Activated CD8-positive, alpha-beta T cell treated with anti-CD3 and anti-CD28 coated beads for 36 hours (primary cell): ENCODE results near the gene INHBC. TPM values are rescaled to one million over a fixed set of nuclear protein-coding genes. Genes with fewer than 3 reads are reported as not detected.

Source experiments
- ATAC-seq: fragments of 200-7000 bp; cut with Tn5 transposase; one replicate; pipeline ENCODE4 v1.10.0; 2021; ENCODE audit warnings: mild to moderate bottlenecking, moderate library complexity
- CTCF ChIA-PET: fragments of 350-600 bp; sonication (Branson Sonifier 250); formaldehyde crosslinking; loops from one replicate; lab custom pipeline; 2021; ENCODE audit warnings: antibody characterized with exemption; lab: Charles Lee
- POLR2A ChIA-PET: fragments of 350-600 bp; sonication (Branson Sonifier 250); formaldehyde crosslinking; loops from one replicate; lab custom pipeline; 2021; ENCODE audit warnings: antibody characterized with exemption; lab: Charles Lee
- DNase-seq: peaks from one replicate; pipeline ENCODE4 v3.0.0-alpha.2; 2020
- H3K27ac Mint-ChIP-seq: one replicate; pipeline ENCODE4 v1.8.0; 2021; ENCODE audit warnings: mild to moderate bottlenecking, mixed read lengths
- H3K27me3 Mint-ChIP-seq: one replicate; pipeline ENCODE4 v1.8.0; 2021; ENCODE audit warnings: mixed read lengths
- H3K36me3 Mint-ChIP-seq: one replicate; pipeline ENCODE4 v1.8.0; 2021; ENCODE audit warnings: low read depth, mixed read lengths
- H3K4me1 Mint-ChIP-seq: one replicate; pipeline ENCODE4 v1.8.0; 2021; ENCODE audit warnings: low read depth, mixed read lengths
- H3K4me3 Mint-ChIP-seq: one replicate; pipeline ENCODE4 v1.8.0; 2021; ENCODE audit warnings: mild to moderate bottlenecking, moderate library complexity, mixed read lengths
- H3K9me3 Mint-ChIP-seq: one replicate; pipeline ENCODE4 v1.8.0; 2021; ENCODE audit warnings: mixed read lengths
- CTCF ChIP-seq: fragments of 200-600 bp; IDR thresholded peaks from one replicate; pipeline ENCODE4 v1.8.0; 2022; ENCODE audit warnings: antibody characterized with exemption, mild to moderate bottlenecking
- intact Hi-C: fragments of 100-400 bp; cut with micrococcal nuclease; formaldehyde crosslinking; loops from one replicate; pipeline ENCODE4 v1.10.0; 2022
- total RNA-seq, 2 experiments: library from RNA; stranded (reverse); gene quantifications; one replicate each; pipeline ENCODE4 v1.2.3, GENCODE V29; 2021

Gene INHBC
- total RNA-seq, 2 experiments from 2014 or later: 0.16 TPM; not detected in 1

- Mint-ChIP-seq H3K4me3 (peak overlapping the region; percentile 93), H3K4me1 (peaks cover 36% of the 10 kb centered on the region)
- no peak for DNase-seq
Measured at GRCh38 chr12:57431654-57432188, 2.9 kb upstream of the INHBC start.

GRCh38 chr12:57433370-57433769 is 1.2 kb upstream of the INHBC start:
- intact Hi-C loops: no loop called here
- POLR2A ChIA-PET: interaction anchor here (0.7 to 1.5 kb wide), 3 partner anchors 17 to 42 kb away, joined by 3 to 4 read pairs (median 3); no protein-coding TSS in a partner anchor

More at GRCh38 chr12:57431654-57432188, 2.9 kb upstream of the INHBC start:
- no peaks in the 10 kb centered on the region for H3K27me3 Mint-ChIP-seq
- POLR2A ChIA-PET: interaction anchor here (1.0 to 1.2 kb wide), 2 partner anchors 21 to 152 kb away, joined by 3 read pairs; no protein-coding TSS in a partner anchor
- H3K9me3 Mint-ChIP-seq: no peaks in the 10 kb centered on the region
- no peak for ATAC-seq
- no peak for TF ChIP-seq CTCF
- intact Hi-C loops: no loop called here
- peaks cover 7% of the 10 kb centered on the region for H3K36me3 Mint-ChIP-seq
- peak overlapping the region; percentile 99 for H3K27ac Mint-ChIP-seq
- CTCF ChIA-PET: interaction anchor here (1.2 to 5.6 kb wide), 5 partner anchors 21 to 30 kb away, joined by 3 to 29 read pairs (median 15); partner anchors contain the start of genes GLI1 and INHBE

GRCh38 chr12:57435293-57435692 is 709 bp downstream of the INHBC start:
- CTCF ChIA-PET: interaction anchor here (0.6 to 5.6 kb wide), 6 partner anchors 9 to 25 kb away, joined by 3 to 29 read pairs (median 14); partner anchors contain the start of genes GLI1 and INHBE
- Mint-ChIP-seq H3K4me3 (peak overlapping the region; percentile 51), H3K27me3 (no peaks in the 10 kb centered on the region), H3K27ac (peak overlapping the region; percentile 50), H3K9me3 (no peaks in the 10 kb centered on the region), H3K36me3 (no peaks in the 10 kb centered on the region), H3K4me1 (peaks cover 16% of the 10 kb centered on the region)
- TF ChIP-seq CTCF: no peak
- intact Hi-C loops: no loop called here
- DNase-seq (peak; percentile 46), ATAC-seq (peak; percentile 19)
- POLR2A ChIA-PET: interaction anchor here (0.9 to 1.0 kb wide), 2 partner anchors 13 to 23 kb away, joined by 3 read pairs; no protein-coding TSS in a partner anchor

More at GRCh38 chr12:57433370-57433769, 1.2 kb upstream of the INHBC start:
- peaks cover 7% of the 10 kb centered on the region for H3K36me3 Mint-ChIP-seq
- H3K4me3 Mint-ChIP-seq: no peak overlapping the region
- no peaks in the 10 kb centered on the region for H3K27me3 Mint-ChIP-seq
- H3K9me3 Mint-ChIP-seq: no peaks in the 10 kb centered on the region
- peaks cover 28% of the 10 kb centered on the region for H3K4me1 Mint-ChIP-seq
- no peak overlapping the region for H3K27ac Mint-ChIP-seq
- CTCF ChIA-PET: interaction anchor here (0.7 to 5.6 kb wide), 5 partner anchors 19 to 83 kb away, joined by 3 to 29 read pairs (median 15); partner anchors contain the start of genes GLI1 and INHBE
- ATAC-seq (no peak), DNase-seq (no peak)
- no peak for TF ChIP-seq CTCF

GRCh38 chr12:57438400-57438799 is 3.8 kb downstream of the INHBC start:
- no peak for TF ChIP-seq CTCF
- DNase-seq (no peak), ATAC-seq (no peak)
- ChIA-PET POLR2A (no interaction called here), CTCF (interaction anchor here (1.0 kb wide), 2 partner anchors 14 to 17 kb away, joined by 3 to 4 read pairs; no protein-coding TSS in a partner anchor)
- Mint-ChIP-seq H3K27me3 (peaks cover 3% of the 10 kb centered on the region), H3K36me3 (peaks cover 3% of the 10 kb centered on the region), H3K27ac (no peak overlapping the region), H3K9me3 (no peaks in the 10 kb centered on the region), H3K4me3 (no peak overlapping the region), H3K4me1 (peaks cover 5% of the 10 kb centered on the region)
- intact Hi-C loops: no loop called here
